ENCODE data around the gene MAPK8. TPM values are rescaled to one million over a fixed set of nuclear protein-coding genes. Genes with fewer than 3 reads are reported as not detected.

The MAPK8 gene
- polyA plus RNA-seq, 3 donors = 18.4 to 21.1 (median 18.5) TPM

GRCh38 chr10:48410503-48410902 is 104.0 kb downstream of the MAPK8 start:
- no peak for TF ChIP-seq CTCF (IDR thresholded peaks at IDR 0.05)
- Histone ChIP-seq H3K79me2 (ENCODE audit: insufficient read depth, low read length) (no peaks in the 10 kb centered on the region), H3K4me3 (replicated peaks in 1 of 3; ENCODE audit: low read depth in 2 of 3, low read length in 3 of 3) (no peak overlapping the region), H3K27ac (ENCODE audit: low read depth in 1 of 2, low read length in 2 of 2) (no peak overlapping the region), H3K9me3 (replicated peaks in 1 of 2; ENCODE audit: control insufficient read depth in 1 of 2, insufficient read depth in 1 of 2, low read length in 2 of 2) (peaks cover 0 to 5% of the 10 kb centered on the region in 2 donors), H3K4me1 (ENCODE audit: control insufficient read depth in 1 of 2, insufficient read depth in 2 of 2, low read length in 2 of 2) (peaks cover 0 to 3% of the 10 kb centered on the region in 2 donors), H3K4me2 (replicated peaks; ENCODE audit: extremely low read depth, low read length, poor library complexity, severe bottlenecking) (no peak overlapping the region), H3K9ac (ENCODE audit: insufficient read depth, low read length, poor library complexity, severe bottlenecking) (no peak overlapping the region), H4K20me1 (ENCODE audit: insufficient read depth, low read length) (no peaks in the 10 kb centered on the region), H3K36me3 (replicated peaks in 1 of 2; ENCODE audit: control insufficient read depth in 1 of 2, insufficient read depth in 2 of 2, low read length in 2 of 2) (peaks cover 12 to 53% of the 10 kb centered on the region in 2 donors), H2AFZ (ENCODE audit: insufficient read depth, low read depth, low read length, poor library complexity, severe bottlenecking) (no peak overlapping the region), H3K27me3 (ENCODE audit: control insufficient read depth in 2 of 2, insufficient read depth in 2 of 2, low read length in 2 of 2) (no peaks in the 10 kb centered on the region)
- Mint-ChIP-seq H3K36me3 (peaks cover 34 to 41% of the 10 kb centered on the region in 2 donors), H3K27ac (no peak overlapping the region), H3K27me3 (ENCODE audit: low read depth in 3 of 3) (peaks cover 0 to 2% (median 0%) of the 10 kb centered on the region in 3 donors), H3K9me3 (peaks cover 4 to 14% (median 8%) of the 10 kb centered on the region in 7 donors), H3K4me3 (no peak overlapping the region), H3K4me1 (peaks cover 8% of the 10 kb centered on the region)
- intact Hi-C loops (cut with micrococcal nuclease) = no loop called here
- no peak for DNase-seq
- WGBS (ENCODE audit: insufficient coverage) = no CpG with 5 or more reads among the region's 6 CpGs

- intact Hi-C loops (cut with micrococcal nuclease) = no loop called here
- no CpG with 5 or more reads among the region's 2 CpGs for WGBS (ENCODE audit: insufficient coverage)
Observed at GRCh38 chr10:48411510-48411909, 105.0 kb downstream of the MAPK8 start.

More at GRCh38 chr10:48411510-48411909, 105.0 kb downstream of the MAPK8 start:
- Histone ChIP-seq H4K20me1 (ENCODE audit: insufficient read depth, low read length) (no peaks in the 10 kb centered on the region), H3K27ac (ENCODE audit: low read depth in 1 of 2, low read length in 2 of 2) (no peak overlapping the region), H3K27me3 (ENCODE audit: control insufficient read depth in 2 of 2, insufficient read depth in 2 of 2, low read length in 2 of 2) (no peaks in the 10 kb centered on the region), H3K4me3 (replicated peaks in 1 of 3; ENCODE audit: low read depth in 2 of 3, low read length in 3 of 3) (no peak overlapping the region), H3K36me3 (replicated peaks in 1 of 2; ENCODE audit: control insufficient read depth in 1 of 2, insufficient read depth in 2 of 2, low read length in 2 of 2) (peaks cover 12 to 43% of the 10 kb centered on the region in 2 donors), H3K9me3 (replicated peaks in 1 of 2; ENCODE audit: control insufficient read depth in 1 of 2, insufficient read depth in 1 of 2, low read length in 2 of 2) (peaks cover 0 to 5% of the 10 kb centered on the region in 2 donors), H3K9ac (ENCODE audit: insufficient read depth, low read length, poor library complexity, severe bottlenecking) (no peak overlapping the region), H3K4me2 (replicated peaks; ENCODE audit: extremely low read depth, low read length, poor library complexity, severe bottlenecking) (no peak overlapping the region), H3K4me1 (ENCODE audit: control insufficient read depth in 1 of 2, insufficient read depth in 2 of 2, low read length in 2 of 2) (no peaks in the 10 kb centered on the region), H2AFZ (ENCODE audit: insufficient read depth, low read depth, low read length, poor library complexity, severe bottlenecking) (no peak overlapping the region), H3K79me2 (ENCODE audit: insufficient read depth, low read length) (no peaks in the 10 kb centered on the region)
- no peak overlapping the region for H3K27ac Mint-ChIP-seq
- H3K4me3 Mint-ChIP-seq = no peak overlapping the region
- TF ChIP-seq CTCF (IDR thresholded peaks at IDR 0.05) = no peak
- peaks cover 34 to 37% of the 10 kb centered on the region in 2 donors for H3K36me3 Mint-ChIP-seq
- peaks cover 4 to 14% (median 8%) of the 10 kb centered on the region in 7 donors for H3K9me3 Mint-ChIP-seq
- no peaks in the 10 kb centered on the region for H3K4me1 Mint-ChIP-seq
- no peak for DNase-seq
- H3K27me3 Mint-ChIP-seq (ENCODE audit: low read depth in 3 of 3) = peaks cover 0 to 2% (median 0%) of the 10 kb centered on the region in 3 donors
